ENCODE data around the gene PPP1CA.

PPP1CA gene

DNA sequence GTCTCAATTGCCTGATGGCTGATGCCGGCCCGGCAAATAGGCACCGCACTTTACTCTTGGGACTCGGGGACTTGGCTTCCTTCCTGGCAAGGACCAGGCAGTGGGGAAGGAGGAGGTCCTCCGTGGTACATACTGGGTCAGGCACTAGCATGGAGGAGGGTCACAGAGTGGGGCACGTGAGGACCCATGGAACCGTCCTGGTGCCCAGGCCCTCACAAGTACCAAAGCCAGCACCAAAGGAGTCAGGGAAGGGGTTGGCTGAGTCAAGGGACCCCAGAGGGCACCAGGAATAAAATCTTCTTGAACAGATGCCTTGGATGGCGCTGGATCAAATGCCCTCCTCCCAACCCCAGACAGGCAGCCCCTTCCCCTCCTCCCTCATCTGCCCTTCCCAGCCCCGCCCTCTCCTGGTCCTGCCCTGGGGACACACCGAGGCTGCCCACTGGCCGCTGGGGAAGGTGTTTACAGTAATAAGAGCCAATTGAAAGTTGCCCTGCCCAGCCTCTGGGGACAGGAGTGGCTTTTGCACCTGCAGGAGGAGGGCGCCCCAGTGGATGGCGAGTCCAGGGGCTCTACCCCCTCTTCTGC, 8.2 kb upstream of the PPP1CA start:
- no peaks in the 10 kb centered on the region for H3K79me2 ChIP-seq
- no peaks in the 10 kb centered on the region for H3K36me3 ChIP-seq (ENCODE audit: control insufficient read depth, insufficient read depth, low read length)
- no peak overlapping the region for H3K4me2 ChIP-seq (ENCODE audit: low read length)
- no peak overlapping the region for H3K27ac ChIP-seq
- no peak overlapping the region for H2AFZ ChIP-seq
- no peak overlapping the region for H3K4me3 ChIP-seq (ENCODE audit: low read depth, low read length)
- no peaks in the 10 kb centered on the region for H3K9me3 ChIP-seq (ENCODE audit: control insufficient read depth, low read length)
- no peak overlapping the region for H3K9ac ChIP-seq
- no peaks in the 10 kb centered on the region for H3K27me3 ChIP-seq (ENCODE audit: control insufficient read depth, insufficient read depth, low read length)
- TF ChIP-seq, protein P1, sequence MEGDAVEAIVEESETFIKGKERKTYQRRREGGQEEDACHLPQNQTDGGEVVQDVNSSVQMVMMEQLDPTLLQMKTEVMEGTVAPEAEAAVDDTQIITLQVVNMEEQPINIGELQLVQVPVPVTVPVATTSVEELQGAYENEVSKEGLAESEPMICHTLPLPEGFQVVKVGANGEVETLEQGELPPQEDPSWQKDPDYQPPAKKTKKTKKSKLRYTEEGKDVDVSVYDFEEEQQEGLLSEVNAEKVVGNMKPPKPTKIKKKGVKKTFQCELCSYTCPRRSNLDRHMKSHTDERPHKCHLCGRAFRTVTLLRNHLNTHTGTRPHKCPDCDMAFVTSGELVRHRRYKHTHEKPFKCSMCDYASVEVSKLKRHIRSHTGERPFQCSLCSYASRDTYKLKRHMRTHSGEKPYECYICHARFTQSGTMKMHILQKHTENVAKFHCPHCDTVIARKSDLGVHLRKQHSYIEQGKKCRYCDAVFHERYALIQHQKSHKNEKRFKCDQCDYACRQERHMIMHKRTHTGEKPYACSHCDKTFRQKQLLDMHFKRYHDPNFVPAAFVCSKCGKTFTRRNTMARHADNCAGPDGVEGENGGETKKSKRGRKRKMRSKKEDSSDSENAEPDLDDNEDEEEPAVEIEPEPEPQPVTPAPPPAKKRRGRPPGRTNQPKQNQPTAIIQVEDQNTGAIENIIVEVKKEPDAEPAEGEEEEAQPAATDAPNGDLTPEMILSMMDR (IDR thresholded peaks at IDR 0.05): no peak
- no peaks in the 10 kb centered on the region for H3K4me1 ChIP-seq

DNA sequence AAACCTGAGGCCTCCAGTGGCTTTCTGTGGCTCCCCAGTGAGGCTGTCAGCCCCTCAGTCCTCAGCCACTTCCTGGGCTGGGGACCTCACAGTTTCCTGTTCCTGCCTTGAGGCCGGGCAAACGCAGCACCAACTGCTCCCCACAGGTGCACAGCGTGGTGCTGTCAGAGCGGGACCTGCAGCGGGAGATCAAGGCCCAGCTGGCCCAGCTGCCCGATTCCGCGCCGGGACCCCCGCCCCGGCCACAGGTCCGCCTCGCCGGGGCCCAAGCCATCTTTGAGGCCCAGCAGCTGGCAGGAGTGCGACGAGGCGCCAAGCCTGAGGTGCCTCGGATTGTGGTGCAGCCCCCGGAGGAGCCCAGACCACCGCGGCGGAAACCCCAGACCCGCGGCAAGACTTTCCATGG, 7.6 kb upstream of the PPP1CA start:
- H3K4me2 ChIP-seq (ENCODE audit: low read length): no peak overlapping the region
- H3K4me1 ChIP-seq: no peaks in the 10 kb centered on the region
- H3K9me3 ChIP-seq (ENCODE audit: control insufficient read depth, low read length): no peaks in the 10 kb centered on the region
- TF ChIP-seq, protein P1 (IDR thresholded peaks at IDR 0.05): no peak
- H3K4me3 ChIP-seq (ENCODE audit: low read depth, low read length): no peak overlapping the region
- H3K36me3 ChIP-seq (ENCODE audit: control insufficient read depth, insufficient read depth, low read length): no peaks in the 10 kb centered on the region
- H3K27me3 ChIP-seq (ENCODE audit: control insufficient read depth, insufficient read depth, low read length): no peaks in the 10 kb centered on the region
- no peaks in the 10 kb centered on the region for H3K79me2 ChIP-seq
- no peak overlapping the region for H3K9ac ChIP-seq
- no peak overlapping the region for H3K27ac ChIP-seq
- no peak overlapping the region for H2AFZ ChIP-seq

- Histone ChIP-seq H3K27ac (no peak overlapping the region), H3K9ac (no peak overlapping the region), H3K4me2 (ENCODE audit: low read length) (no peak overlapping the region), H3K27me3 (ENCODE audit: control insufficient read depth, insufficient read depth, low read length) (no peaks in the 10 kb centered on the region), H3K9me3 (ENCODE audit: control insufficient read depth, low read length) (no peaks in the 10 kb centered on the region), H3K79me2 (no peaks in the 10 kb centered on the region), H2AFZ (no peak overlapping the region), H3K36me3 (ENCODE audit: control insufficient read depth, insufficient read depth, low read length) (no peaks in the 10 kb centered on the region), H3K4me1 (no peaks in the 10 kb centered on the region), H3K4me3 (ENCODE audit: low read depth, low read length) (no peak overlapping the region)
- TF ChIP-seq, protein P1 (IDR thresholded peaks at IDR 0.05): no peak
Measured at GRCh38 chr11:67408437-67409200, 7.0 kb upstream of the PPP1CA start.

GRCh38 chr11:67407688-67408163, 6.1 kb upstream of the PPP1CA start:
- H3K9me3 ChIP-seq (ENCODE audit: control insufficient read depth, low read length): no peaks in the 10 kb centered on the region
- no peak overlapping the region for H3K27ac ChIP-seq
- H3K79me2 ChIP-seq: no peaks in the 10 kb centered on the region
- TF ChIP-seq, protein P1 (IDR thresholded peaks at IDR 0.05): no peak
- H3K27me3 ChIP-seq (ENCODE audit: control insufficient read depth, insufficient read depth, low read length): no peaks in the 10 kb centered on the region
- no peak overlapping the region for H2AFZ ChIP-seq
- no peak overlapping the region for H3K9ac ChIP-seq
- no peaks in the 10 kb centered on the region for H3K36me3 ChIP-seq (ENCODE audit: control insufficient read depth, insufficient read depth, low read length)
- no peak overlapping the region for H3K4me3 ChIP-seq (ENCODE audit: low read depth, low read length)
- no peaks in the 10 kb centered on the region for H3K4me1 ChIP-seq
- H3K4me2 ChIP-seq (ENCODE audit: low read length): no peak overlapping the region

Measured in parathyroid adenoma (tissue), 2 donors.